Adrenal gland (tissue), 12 donors: ENCODE results near the gene CYYR1. TPM values are rescaled to one million over a fixed set of nuclear protein-coding genes. Genes with fewer than 3 reads are reported as not detected.
"Not testable (repeated sequence)": the region's sequence is repeated elsewhere in the genome, so short reads cannot be mapped to it uniquely, and the experiment has no call there.

ENCODE experiments used
- DNase-seq, 7 donors: peaks; one replicate each; pipeline ENCODE4 v3.0.0-alpha.2; 2019 to 2020
- H3K27ac ChIP-seq, 5 donors: fragments of 200-600 bp; sonication (generic) in 4 of 5; 1 replicate in 3 of 5; 2 replicates in 2 of 5; pipeline versions ENCODE4 v1.5.1 to v1.8.0; 2016 to 2020; ENCODE audit warnings: mild to moderate bottlenecking in 1 of 5
- H3K27me3 ChIP-seq: fragments of 200-600 bp; 2 replicates; pipeline ENCODE4 v1.8.0; 2021
- H3K36me3 ChIP-seq, 2 donors: fragments of 200-600 bp; replicated peaks in 1 of 2; 1 replicate in 1 of 2; 2 replicates in 1 of 2; pipeline versions ENCODE4 v1.5.1 to v1.8.0; 2018 to 2022
- H3K4me1 ChIP-seq, 2 donors: fragments of 200-600 bp; replicated peaks in 1 of 2; 1 replicate in 1 of 2; 2 replicates in 1 of 2; pipeline versions ENCODE4 v1.5.1 to v1.8.0; 2018 to 2021
- H3K4me3 ChIP-seq, 4 donors: fragments of 200-600 bp; sonication (generic) in 3 of 4; one replicate each; pipeline ENCODE4 v1.5.1; 2016 to 2018
- H3K9me3 ChIP-seq, 3 donors: fragments of 200-600 bp; sonication (generic) in 1 of 3; replicated peaks in 1 of 3; 1 replicate in 2 of 3; 2 replicates in 1 of 3; pipeline versions ENCODE4 v1.5.1 to v1.8.0; 2016 to 2021
- CTCF ChIP-seq, 6 experiments: fragments of 450-650 bp in 4 of 6; fragments of 200-600 bp in 2 of 6; sonication (generic) in 1 of 6; IDR thresholded peaks; 1 replicate in 5 of 6; 2 replicates in 1 of 6; pipeline versions ENCODE4 v1.5.1 to v1.8.0; 2016 to 2021; ENCODE audit warnings: antibody characterized with exemption in 6 of 6, mild to moderate bottlenecking in 2 of 6, moderate library complexity in 1 of 6
- POLR2A ChIP-seq, 2 donors: fragments of 450-650 bp; IDR thresholded peaks; one replicate each; pipeline ENCODE4 v1.6.1; 2017; ENCODE audit warnings: antibody characterized with exemption in 2 of 2, mild to moderate bottlenecking in 2 of 2, moderate library complexity in 1 of 2
- WGBS, 4 donors: extraction: QIAGEN DNeasy Blood & Tissue Kit in 2 of 4; methylation state at CpG; one replicate each; pipeline versions ENCODE4 v1.1.5 to v1.1.7; 2013 to 2017; 5-methylcytosine and 5-hydroxymethylcytosine counted together
- intact Hi-C, 2 donors: fragments of 100-400 bp; cut with DNase I; formaldehyde crosslinking; loops; one replicate each; pipeline versions ENCODE4 v1.14.1 to v1.15.0; 2022 to 2023
- polyA plus RNA-seq, 3 donors: library from polyadenylated mRNA; stranded (reverse); fragments of 200-250 nt in 2 of 3; fragments of 350-450 nt in 1 of 3; fragmentation: Illumina TruSeq in 1 of 3; extraction: RNeasy Lipid Tissue Mini Kit (QIAGEN cat#74804) in 1 of 3; gene quantifications; one replicate each; pipeline ENCODE4 v1.2.3, GENCODE V29; 2013 to 2014
- total RNA-seq, 9 donors: library from RNA; depleted of rRNA in 4 of 9; stranded (reverse); fragments of >200 nt in 4 of 9; fragments of 120-200 nt in 1 of 9; fragmentation: NEBNext Ultra II Directional in 1 of 9; extraction: Animal tissue kit (Norgen Biotek cat#: 25700) in 1 of 9; gene quantifications; one replicate each; pipeline versions ENCODE4 v1.1.0 to v1.2.4, GENCODE V29; 2013 to 2023
- donor health status: healthy with polysubstance abuse.
- donor health status: Bipolar disorder and iron deficiency.
- donor health status: DM: yes; HTN: yes; CAD: no.
- donor health status: DM: no; HTN: no; CAD: no.
- donor health status: DM: no; HTN: no; CAD: no.
- donor health status: DM: yes; HTN: yes; CAD: no.

The CYYR1 gene
- total and polyA plus RNA-seq, 12 donors = 30.4 to 114 (median 59.7) TPM

DNA sequence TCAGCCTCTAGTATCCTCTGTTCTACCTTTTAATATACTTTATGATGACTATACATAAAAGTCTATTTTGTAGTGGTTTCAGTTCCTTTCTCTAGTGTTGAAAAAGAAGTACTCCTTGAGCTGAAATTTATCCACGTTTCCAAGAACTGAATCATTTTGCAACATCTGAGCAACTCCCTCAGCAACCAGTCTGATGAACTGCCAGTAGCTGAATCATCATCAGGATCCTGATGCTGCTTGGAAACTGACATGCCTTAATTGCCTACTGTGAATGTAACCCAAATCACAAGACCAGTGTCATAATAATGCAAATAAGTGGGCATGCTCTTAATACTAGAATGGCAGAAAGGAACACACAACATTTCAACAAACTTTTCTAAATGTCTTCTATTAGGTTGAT lies 103.3 kb downstream of the CYYR1 start:
- Histone ChIP-seq H3K4me3 (no peak overlapping the region), H3K4me1 (peaks cover 3 to 6% of the 10 kb centered on the region in 2 donors), H3K27ac (peak overlapping the region in 1 of 5 donors; percentile 60), H3K36me3 (no peaks in the 10 kb centered on the region), H3K9me3 (no peaks in the 10 kb centered on the region), H3K27me3 (no peaks in the 10 kb centered on the region)
- no peak for TF ChIP-seq POLR2A (IDR thresholded peaks at IDR 0.05)
- peak in 1 of 6 experiments; percentile 2 for TF ChIP-seq CTCF (IDR thresholded peaks at IDR 0.05)
- intact Hi-C loops = no loop called here
- WGBS, 4 donors = 13 to 26% (median 18%) methylated on average over 1 of the region's 1 CpG
- DNase-seq = peak; percentile 41 to 75 (median 70)

GRCh38 chr21:26465916-26466315 lies 107.2 kb downstream of the CYYR1 start:
- Histone ChIP-seq H3K27me3 (no peaks in the 10 kb centered on the region), H3K36me3 (no peaks in the 10 kb centered on the region), H3K27ac (no peak overlapping the region), H3K4me1 (peaks cover 3 to 6% of the 10 kb centered on the region in 2 donors), H3K4me3 (no peak overlapping the region), H3K9me3 (no peaks in the 10 kb centered on the region)
- intact Hi-C loops = no loop called here
- TF ChIP-seq POLR2A (IDR thresholded peaks at IDR 0.05) = no peak
- TF ChIP-seq CTCF (IDR thresholded peaks at IDR 0.05) = no peak
- no peak for DNase-seq
- 59 to 74% (median 67%) methylated on average over 3 of the region's 3 CpGs for WGBS, 4 donors

DNA sequence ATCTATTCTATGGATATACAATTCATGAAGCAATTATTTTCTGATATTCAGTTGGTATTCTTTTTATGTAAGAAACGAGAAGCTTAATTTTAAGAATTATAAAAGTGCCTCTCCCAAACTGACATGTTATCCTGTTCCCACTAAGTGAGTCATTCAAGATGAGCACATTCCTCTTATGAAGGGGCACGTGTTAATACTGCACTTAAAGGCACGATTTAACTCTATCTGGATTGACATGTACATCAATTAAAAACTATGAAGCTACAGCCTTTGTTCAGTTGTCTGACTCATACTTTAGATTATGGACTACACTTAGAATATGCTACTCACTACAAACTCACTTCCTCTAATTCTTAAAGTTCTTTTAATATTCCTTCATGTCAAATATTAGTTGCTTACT lies 111.6 kb downstream of the CYYR1 start:
- intact Hi-C loops = no loop called here
- H3K4me3 ChIP-seq = no peak overlapping the region
- H3K9me3 ChIP-seq = no peaks in the 10 kb centered on the region
- no peak for DNase-seq
- TF ChIP-seq CTCF (IDR thresholded peaks at IDR 0.05) (no peak), POLR2A (IDR thresholded peaks at IDR 0.05) (no peak)
- H3K4me1 ChIP-seq = no peaks in the 10 kb centered on the region
- H3K27ac ChIP-seq = no peak overlapping the region
- 49 to 57% (median 53%) methylated on average over 3 of the region's 3 CpGs for WGBS, 4 donors
- no peaks in the 10 kb centered on the region for H3K36me3 ChIP-seq
- H3K27me3 ChIP-seq = no peaks in the 10 kb centered on the region

DNA sequence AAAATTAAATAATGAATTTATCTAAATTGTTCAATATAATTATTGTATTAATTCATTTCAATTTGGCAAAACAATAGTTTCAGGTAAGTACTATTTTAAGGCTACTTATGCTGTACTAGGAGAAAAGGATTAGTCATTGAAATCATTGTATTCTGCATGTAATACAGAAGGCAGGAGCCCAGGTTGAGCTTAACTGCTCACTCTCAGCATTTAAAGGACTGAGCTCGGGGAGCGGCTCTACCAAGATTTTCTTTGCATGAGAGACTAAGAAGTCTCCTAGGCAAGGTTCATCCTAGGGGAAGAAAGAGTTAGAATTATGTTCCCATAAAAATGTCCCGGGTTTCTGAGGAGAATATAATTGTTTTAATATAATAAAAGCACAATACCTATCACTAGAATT lies 112.5 kb downstream of the CYYR1 start:
- no peak for DNase-seq
- H3K36me3 ChIP-seq = no peaks in the 10 kb centered on the region
- TF ChIP-seq POLR2A (IDR thresholded peaks at IDR 0.05) = no peak
- TF ChIP-seq CTCF (IDR thresholded peaks at IDR 0.05) = no peak
- intact Hi-C loops = no loop called here
- 89 to 96% (median 92%) methylated on average over 3 of the region's 3 CpGs for WGBS, 4 donors
- H3K9me3 ChIP-seq = no peaks in the 10 kb centered on the region
- H3K4me1 ChIP-seq = no peaks in the 10 kb centered on the region
- H3K27me3 ChIP-seq = no peaks in the 10 kb centered on the region
- no peak overlapping the region for H3K4me3 ChIP-seq
- H3K27ac ChIP-seq = no peak overlapping the region

- DNase-seq, H3K4me1 ChIP-seq, H3K27me3 ChIP-seq, H3K9me3 ChIP-seq, H3K36me3 ChIP-seq, intact Hi-C loops, H3K4me3 ChIP-seq, H3K27ac ChIP-seq: not testable (repeated sequence)
- WGBS, 4 donors = 79 to 90% (median 85%) methylated on average over 3 of the region's 3 CpGs
These were observed 114.2 kb downstream of the CYYR1 start for GRCh38 chr21:26458854-26459253.
